ENCODE measurements around the gene PFKL.
"Not testable (repeated sequence)": the region's sequence is repeated elsewhere in the genome, so short reads cannot be mapped to it uniquely, and the experiment has no call there.

PFKL gene

GRCh38 chr21:44349416-44349846, 49.6 kb downstream of the PFKL start:
- DNase-seq = no peak

- DNase-seq = no peak
These were observed 50.3 kb downstream of the PFKL start for GRCh38 chr21:44349847-44350772.

GRCh38 chr21:44350773-44351481, 51.1 kb downstream of the PFKL start:
- DNase-seq = no peak

GRCh38 chr21:44351535-44352252, 51.8 kb downstream of the PFKL start:
- no peak for DNase-seq

GRCh38 chr21:44352253-44352860, 52.5 kb downstream of the PFKL start:
- no peak for DNase-seq

GRCh38 chr21:44353191-44353970, 53.5 kb downstream of the PFKL start, which contains the start of gene TRPM2:
Gene TRPM2, plus strand, starts transcription at chr21:44353621. Its CDS starts 80 bp downstream, at chr21:44353701.
- DNase-seq = no peak

- no peak for DNase-seq
These were observed 54.1 kb downstream of the PFKL start for GRCh38 chr21:44354001-44354405.

GRCh38 chr21:44354775-44355771, 55.2 kb downstream of the PFKL start:
- no peak for DNase-seq

GRCh38 chr21:44356160-44356559, 56.3 kb downstream of the PFKL start:
- no peak for DNase-seq

GRCh38 chr21:44356636-44357035, 56.8 kb downstream of the PFKL start:
- no peak for DNase-seq

- DNase-seq = no peak
These were observed 57.4 kb downstream of the PFKL start for GRCh38 chr21:44357064-44357837.

GRCh38 chr21:44359396-44359795, 59.5 kb downstream of the PFKL start:
- DNase-seq = no peak

- DNase-seq = no peak
These were observed 60.3 kb downstream of the PFKL start for GRCh38 chr21:44360159-44360558.

GRCh38 chr21:44361903-44362302, 62.0 kb downstream of the PFKL start:
- not testable (repeated sequence) for DNase-seq

- DNase-seq = no peak
These were observed 63.4 kb downstream of the PFKL start for GRCh38 chr21:44363278-44363677.

- no peak for DNase-seq
These were observed 64.5 kb downstream of the PFKL start for GRCh38 chr21:44364151-44365053.

GRCh38 chr21:44365251-44365966, 65.6 kb downstream of the PFKL start:
- DNase-seq = no peak

Measured in hematopoietic multipotent progenitor cell treated with erythropoietin and hydrocortisone succinate and interleukin-3 and kit ligand, for 8 days (in vitro differentiated cells).